Bronchial epithelial cell (primary cell): ENCODE data around the gene EPHB1. TPM values are rescaled to one million over a fixed set of nuclear protein-coding genes. Genes with fewer than 3 reads are reported as not detected.
"Not testable (repeated sequence)": the region's sequence is repeated elsewhere in the genome, so short reads cannot be mapped to it uniquely, and the experiment has no call there.

Source experiments
- DNase-seq: peaks from one replicate; pipeline ENCODE4 v3.0.0-alpha.2; 2010; ENCODE audit warnings: low read depth
- FAIRE-seq: peaks from 2 replicates; lab custom pipeline; 2011; peaks lifted over from hg19 to GRCh38; lab: Jason Lieb, UNC
- H3K27me3 ChIP-seq: 2 replicates; pipeline ENCODE4 v1.5.1; 2011; ENCODE audit warnings: low read length; ENCODE audit not compliant: control insufficient read depth, insufficient read depth
- H3K36me3 ChIP-seq: 2 replicates; pipeline ENCODE4 v1.5.1; 2011; ENCODE audit warnings: low read length; ENCODE audit not compliant: control insufficient read depth, insufficient read depth
- H3K4me3 ChIP-seq: 2 replicates; pipeline ENCODE4 v1.5.1; 2011; ENCODE audit warnings: mild to moderate bottlenecking, low read depth, low read length, control low read depth
- CTCF ChIP-seq: IDR thresholded peaks from 2 replicates; pipeline ENCODE4 v1.5.1; 2011; ENCODE audit warnings: mild to moderate bottlenecking, moderate library complexity, low read length, control low read depth, inconsistent platforms; ENCODE audit not compliant: insufficient read depth, severe bottlenecking
- total RNA-seq: library from RNA; depleted of rRNA; stranded (reverse); fragments of >200 nt; gene quantifications from 2 replicates; pipeline ENCODE4 v1.2.1, GENCODE V29; 2014

EPHB1 gene
- total RNA-seq, 1 donor from 2014 or later, result under 0.01 TPM

GRCh38 chr3:135056084-135056730, 261.1 kb downstream of the EPHB1 start:
- no peak for DNase-seq
- H3K36me3 ChIP-seq, result no peaks in the 10 kb centered on the region
- no peak for FAIRE-seq
- no peak for TF ChIP-seq CTCF
- no peak overlapping the region for H3K4me3 ChIP-seq
- no peaks in the 10 kb centered on the region for H3K27me3 ChIP-seq

DNA sequence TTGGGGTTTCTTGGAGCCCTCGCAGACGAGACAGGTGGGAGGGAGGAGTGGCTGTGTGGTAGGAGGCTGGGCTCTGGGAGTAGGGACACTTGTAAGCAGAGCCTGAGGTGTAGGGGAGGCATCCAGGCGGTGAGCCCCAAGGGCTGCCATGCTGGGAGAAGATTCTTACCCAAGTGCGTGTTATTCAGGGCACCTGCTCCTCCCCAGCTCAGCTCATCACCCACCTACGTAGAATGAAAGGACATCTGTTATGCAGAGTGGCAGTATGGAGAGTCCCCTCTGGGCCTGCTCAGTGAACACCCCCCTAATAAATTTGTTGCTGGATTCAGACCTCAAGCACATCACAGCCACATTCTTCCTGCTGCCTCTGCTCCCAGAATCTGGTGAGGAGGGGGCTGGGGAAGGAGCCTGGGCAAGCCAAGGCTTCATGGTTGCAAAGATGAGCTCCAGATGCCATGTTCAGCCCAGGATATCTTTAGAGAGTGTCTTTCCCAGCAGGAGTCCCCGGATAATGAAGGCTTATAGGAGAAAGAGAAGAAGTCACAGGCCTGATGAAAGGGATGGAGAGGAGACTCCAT, 261.8 kb downstream of the EPHB1 start:
- FAIRE-seq (no peak), DNase-seq (no peak)
- Histone ChIP-seq H3K27me3 (no peaks in the 10 kb centered on the region), H3K4me3 (no peak overlapping the region), H3K36me3 (no peaks in the 10 kb centered on the region)
- no peak for TF ChIP-seq CTCF

GRCh38 chr3:135057996-135058395, 262.9 kb downstream of the EPHB1 start:
- FAIRE-seq (no peak), DNase-seq (no peak)
- no peaks in the 10 kb centered on the region for H3K36me3 ChIP-seq
- no peak overlapping the region for H3K4me3 ChIP-seq
- no peaks in the 10 kb centered on the region for H3K27me3 ChIP-seq
- no peak for TF ChIP-seq CTCF

GRCh38 chr3:135059580-135059979, 264.5 kb downstream of the EPHB1 start:
- no peaks in the 10 kb centered on the region for H3K36me3 ChIP-seq
- no peak overlapping the region for H3K4me3 ChIP-seq
- H3K27me3 ChIP-seq, result no peaks in the 10 kb centered on the region
- TF ChIP-seq CTCF, result no peak
- FAIRE-seq, result no peak
- DNase-seq, result no peak

DNA sequence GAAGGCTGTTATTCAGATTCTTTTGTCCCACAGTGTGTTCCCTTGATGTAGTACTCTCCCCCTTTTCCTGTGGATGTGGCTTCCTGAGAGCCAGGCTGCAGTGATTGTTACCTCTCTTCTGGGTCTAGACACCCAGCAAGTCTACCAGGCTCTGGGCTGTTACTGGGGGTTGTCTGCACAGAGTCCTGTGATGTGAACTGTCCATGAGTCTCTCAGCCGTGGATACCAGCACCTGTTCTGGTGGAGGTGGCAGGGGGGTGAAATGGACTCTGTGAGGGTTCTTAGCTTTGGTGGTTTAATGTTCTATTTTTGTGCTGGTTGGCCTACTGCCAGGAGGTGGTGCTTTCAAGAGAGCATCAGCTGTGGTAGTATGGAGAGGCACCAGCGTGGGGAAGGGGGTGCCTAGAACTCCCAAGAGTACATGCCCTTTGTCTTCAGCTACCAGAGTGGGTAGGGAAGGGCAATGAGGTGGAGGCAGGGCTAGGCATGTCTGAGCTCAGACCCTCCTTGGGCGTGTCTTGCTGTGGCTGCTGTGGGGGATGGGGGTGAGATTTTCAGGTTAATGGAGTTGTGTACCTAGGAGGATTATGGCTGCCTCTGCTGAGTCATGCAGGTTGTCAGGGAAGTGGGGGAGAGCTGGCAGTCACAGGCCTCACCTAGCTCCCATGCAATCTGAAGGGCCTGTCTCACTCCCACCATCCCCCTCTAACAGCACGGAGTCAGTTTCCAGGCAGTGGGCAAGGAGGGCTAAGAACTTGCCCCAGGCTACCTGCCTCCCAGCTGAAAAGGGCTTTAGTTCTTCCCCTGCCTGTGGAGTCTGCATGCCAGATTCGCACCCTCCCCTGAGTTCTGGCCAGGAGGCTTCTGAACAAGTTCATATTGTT, 272.0 kb downstream of the EPHB1 start:
- DNase-seq (peak; percentile 26), FAIRE-seq (peak; percentile 18)
- not testable (repeated sequence) for H3K36me3 ChIP-seq, H3K27me3 ChIP-seq, H3K4me3 ChIP-seq

DNA sequence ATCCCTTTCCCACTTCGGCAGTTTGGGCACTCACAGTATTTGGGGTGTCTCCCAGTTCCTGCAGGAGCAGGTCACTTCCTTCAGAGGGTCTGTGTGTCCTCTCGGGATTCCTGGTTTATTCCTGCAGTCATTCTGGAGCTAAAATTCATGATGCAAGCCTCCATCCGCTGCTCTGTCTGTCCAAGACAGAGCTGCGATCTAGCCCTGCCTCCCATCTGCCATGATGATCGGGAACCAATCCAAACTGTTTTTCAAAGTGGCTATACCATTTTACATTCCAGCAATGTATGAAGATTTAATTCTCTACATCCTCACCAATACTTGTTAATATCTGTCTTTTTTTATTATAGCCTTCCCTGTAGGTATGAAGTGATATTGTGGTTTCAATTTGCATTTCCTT, 273.0 kb downstream of the EPHB1 start:
- Histone ChIP-seq H3K36me3 (no peaks in the 10 kb centered on the region), H3K27me3 (no peaks in the 10 kb centered on the region), H3K4me3 (no peak overlapping the region)
- FAIRE-seq (no peak), DNase-seq (no peak)
- no peak for TF ChIP-seq CTCF
